GM18505 (cell line): Measurements from ENCODE around the gene SRSF4.
"Not testable (repeated sequence)": the region's sequence is repeated elsewhere in the genome, so short reads cannot be mapped to it uniquely, and the experiment has no call there.

ENCODE experiments used
- ATAC-seq: cut with Tn5 transposase; IDR thresholded peaks from one replicate; pipeline ENCODE4 v1.9.1; 2021; ENCODE audit not compliant: unreplicated experiment
- POLR2A ChIP-seq: IDR thresholded peaks from 4 replicates; pipeline ENCODE4 v1.6.1; 2011; ENCODE audit warnings: borderline replicate concordance; ENCODE audit not compliant: insufficient read depth, insufficient read length; ENCODE audit errors: extremely low read depth

SRSF4 gene

GRCh38 chr1:29181413-29182225 lies at the start of gene SRSF4:
Gene SRSF4 (minus strand): TSS chr1:29181900. CDS start chr1:29181752, 148 bp downstream.
- peak; percentile 88 for ATAC-seq
- peak; percentile 84 for TF ChIP-seq POLR2A

GRCh38 chr1:29230553-29231378 lies 49.1 kb upstream of the SRSF4 start, which contains the start of gene MECR:
Gene MECR (minus strand): TSS chr1:29230934. CDS start chr1:29230906, 28 bp downstream.
- TF ChIP-seq POLR2A, result peak; percentile 86
- ATAC-seq, result peak; percentile 94

GRCh38 chr1:29230204-29230552 lies 48.5 kb upstream of the SRSF4 start:
- ATAC-seq, result no peak
- no peak for TF ChIP-seq POLR2A

- ATAC-seq, result no peak
- no peak for TF ChIP-seq POLR2A
These were observed 45.8 kb upstream of the SRSF4 start for GRCh38 chr1:29227511-29227910.

- ATAC-seq, result no peak
- TF ChIP-seq POLR2A, result no peak
These were observed 43.7 kb upstream of the SRSF4 start for GRCh38 chr1:29225361-29225760.

GRCh38 chr1:29224356-29224837 lies 42.7 kb upstream of the SRSF4 start:
- TF ChIP-seq POLR2A, result no peak

GRCh38 chr1:29223521-29223920 lies 41.8 kb upstream of the SRSF4 start:
- no peak for TF ChIP-seq POLR2A
- ATAC-seq, result no peak

More at GRCh38 chr1:29224356-29224837, 42.7 kb upstream of the SRSF4 start:
- ATAC-seq, result no peak

GRCh38 chr1:29222686-29223085 lies 41.0 kb upstream of the SRSF4 start:
- no peak for ATAC-seq
- no peak for TF ChIP-seq POLR2A

GRCh38 chr1:29222260-29222659 lies 40.6 kb upstream of the SRSF4 start:
- not testable (repeated sequence) for ATAC-seq

GRCh38 chr1:29221296-29221695 lies 39.6 kb upstream of the SRSF4 start:
- no peak for TF ChIP-seq POLR2A
- no peak for ATAC-seq

GRCh38 chr1:29218223-29218622 lies 36.5 kb upstream of the SRSF4 start:
- TF ChIP-seq POLR2A, result no peak
- no peak for ATAC-seq

GRCh38 chr1:29217633-29218032 lies 35.9 kb upstream of the SRSF4 start:
- ATAC-seq, result no peak

GRCh38 chr1:29213055-29213454 lies 31.4 kb upstream of the SRSF4 start:
- TF ChIP-seq POLR2A, result no peak
- ATAC-seq, result no peak

More at GRCh38 chr1:29217633-29218032, 35.9 kb upstream of the SRSF4 start:
- no peak for TF ChIP-seq POLR2A
